ENCODE results near the gene ASCC1.
"Not testable (repeated sequence)": the region's sequence is repeated elsewhere in the genome, so short reads cannot be mapped to it uniquely, and the experiment has no call there.

ASCC1 gene, protein sequence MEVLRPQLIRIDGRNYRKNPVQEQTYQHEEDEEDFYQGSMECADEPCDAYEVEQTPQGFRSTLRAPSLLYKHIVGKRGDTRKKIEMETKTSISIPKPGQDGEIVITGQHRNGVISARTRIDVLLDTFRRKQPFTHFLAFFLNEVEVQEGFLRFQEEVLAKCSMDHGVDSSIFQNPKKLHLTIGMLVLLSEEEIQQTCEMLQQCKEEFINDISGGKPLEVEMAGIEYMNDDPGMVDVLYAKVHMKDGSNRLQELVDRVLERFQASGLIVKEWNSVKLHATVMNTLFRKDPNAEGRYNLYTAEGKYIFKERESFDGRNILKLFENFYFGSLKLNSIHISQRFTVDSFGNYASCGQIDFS

DNA sequence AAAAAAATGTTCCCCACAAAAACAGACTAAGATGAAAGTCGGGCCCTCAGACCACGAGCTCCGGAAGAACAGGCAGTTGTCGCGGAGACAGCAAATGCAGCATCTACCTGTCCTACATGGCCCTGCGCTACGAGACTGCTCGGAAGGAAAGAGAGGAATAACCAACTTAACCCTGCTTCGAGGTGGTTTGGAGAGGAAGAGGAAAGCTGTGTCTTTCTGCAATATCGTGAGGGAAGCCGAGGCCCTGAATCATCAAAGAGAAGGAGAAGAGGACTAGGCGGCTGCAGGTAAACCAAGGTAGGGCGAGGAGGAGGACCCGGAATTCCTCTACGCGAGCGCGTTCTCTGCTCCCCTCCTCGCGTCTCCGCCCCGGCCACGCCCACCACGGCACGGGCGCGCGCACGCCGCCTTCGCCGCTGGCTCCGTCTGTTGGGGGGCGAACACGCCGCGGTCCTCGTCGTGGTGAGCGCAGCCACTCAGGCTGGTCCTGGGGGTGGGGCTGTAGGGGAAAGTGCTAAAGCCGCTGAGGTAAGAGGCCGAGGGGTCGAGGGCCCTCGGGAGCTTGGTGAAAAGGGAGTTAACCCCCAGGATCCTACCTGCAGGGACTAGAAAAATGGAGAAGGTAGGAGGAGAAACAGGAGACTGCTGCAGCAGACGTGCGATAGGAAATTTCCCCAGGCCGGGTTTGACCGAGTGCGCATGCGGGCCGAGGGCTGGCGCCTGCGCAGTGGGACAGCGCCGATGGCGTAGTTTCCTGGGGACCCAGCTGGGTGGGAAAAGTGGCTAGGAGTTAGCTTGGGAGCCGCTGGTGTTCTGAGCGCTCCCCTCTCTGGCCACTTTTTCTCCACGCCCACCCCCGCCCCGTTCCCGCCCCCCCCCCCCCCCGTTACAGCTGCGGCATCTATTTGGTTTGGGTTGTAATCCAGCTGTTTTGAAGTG, at the start of gene ASCC1, which contains the start of gene ANAPC16:
Gene ASCC1, minus strand, starts transcription at position 666 of the 939 bp plus-strand sequence. CDS start 2,978 bp downstream, outside the sequence.
Gene ANAPC16, plus strand, starts transcription at position 402 of the 939 bp plus-strand sequence. CDS start 7,903 bp downstream, outside the sequence.
- DNase-seq, result peak; percentile 93

- no peak for DNase-seq
Observed at GRCh38 chr10:72265508-72265907, 49.4 kb upstream of the ASCC1 start.

- no peak for DNase-seq
Observed at GRCh38 chr10:72264536-72264935, 48.5 kb upstream of the ASCC1 start.

GRCh38 chr10:72263613-72264241, 47.7 kb upstream of the ASCC1 start:
- no peak for DNase-seq

DNA sequence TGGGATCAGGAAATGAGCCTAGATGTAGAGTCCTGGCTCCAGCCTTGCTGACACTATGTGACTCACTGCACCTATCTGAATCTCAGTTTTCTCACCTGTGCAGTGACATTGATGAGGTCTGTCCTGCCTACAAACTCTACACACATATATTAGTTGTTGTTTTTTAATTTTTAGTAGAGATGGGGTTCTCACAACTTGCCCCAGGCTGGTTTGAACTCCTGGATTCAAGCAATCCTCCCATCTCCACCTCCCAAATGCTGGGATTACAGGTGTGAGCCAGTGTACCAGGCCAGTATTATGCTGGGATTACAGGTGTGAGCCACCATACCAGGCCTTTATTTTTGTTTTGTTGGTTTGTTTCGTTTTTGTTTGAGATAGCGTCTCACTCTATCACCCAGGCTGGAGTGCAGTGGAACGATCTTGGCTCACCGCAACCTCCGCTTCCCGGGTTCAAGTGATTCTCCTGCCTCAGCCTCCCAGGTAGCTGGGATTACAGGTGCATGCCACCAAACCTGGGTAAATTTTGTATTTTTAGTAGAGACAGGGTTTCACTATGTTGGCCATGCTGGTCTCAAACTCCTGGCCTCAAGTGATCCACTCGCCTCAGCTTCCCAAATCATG, 45.8 kb upstream of the ASCC1 start:
- DNase-seq, result no peak

- peak; percentile 41 for DNase-seq
Observed at GRCh38 chr10:72260976-72261783, 45.1 kb upstream of the ASCC1 start.

DNA sequence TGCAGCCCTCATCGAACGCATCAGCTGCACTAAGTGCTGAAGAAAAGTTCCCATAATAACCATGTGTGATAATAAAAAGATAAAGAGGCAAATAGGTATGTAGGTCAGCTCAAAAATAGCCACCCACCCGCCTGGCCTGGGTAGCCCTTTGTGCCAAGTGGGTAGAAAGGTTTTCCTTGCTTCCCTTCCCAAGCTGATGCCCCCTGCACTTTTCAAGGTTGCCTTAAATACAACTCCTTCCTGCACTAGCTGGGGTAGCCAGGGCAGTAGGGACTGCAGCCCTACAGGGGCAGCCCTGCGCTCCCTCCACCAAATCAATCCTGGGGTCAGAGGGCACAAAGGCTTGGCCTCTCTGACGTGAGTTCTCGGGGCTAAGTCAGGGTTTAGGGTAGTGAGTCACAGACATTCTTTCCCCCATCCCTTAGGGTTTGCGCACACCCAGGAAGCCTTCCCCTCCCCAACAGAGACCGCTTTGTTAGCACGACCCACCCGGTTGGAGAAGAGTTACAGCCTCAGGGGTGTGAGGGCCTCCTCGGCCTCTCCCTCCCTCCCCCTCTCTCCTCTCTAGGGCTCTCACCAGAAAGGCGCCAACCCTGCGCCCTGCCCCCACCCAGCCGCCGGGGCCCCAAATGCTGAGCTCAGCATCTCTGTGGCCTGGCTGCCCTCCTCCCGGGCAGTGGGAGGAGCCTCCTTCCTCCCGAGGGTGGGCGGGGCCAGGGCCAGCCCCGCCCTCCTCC, 44.3 kb upstream of the ASCC1 start:
- DNase-seq, result peak; percentile 87

- DNase-seq, result no peak
Observed at GRCh38 chr10:72259491-72260238, 43.6 kb upstream of the ASCC1 start.

DNA sequence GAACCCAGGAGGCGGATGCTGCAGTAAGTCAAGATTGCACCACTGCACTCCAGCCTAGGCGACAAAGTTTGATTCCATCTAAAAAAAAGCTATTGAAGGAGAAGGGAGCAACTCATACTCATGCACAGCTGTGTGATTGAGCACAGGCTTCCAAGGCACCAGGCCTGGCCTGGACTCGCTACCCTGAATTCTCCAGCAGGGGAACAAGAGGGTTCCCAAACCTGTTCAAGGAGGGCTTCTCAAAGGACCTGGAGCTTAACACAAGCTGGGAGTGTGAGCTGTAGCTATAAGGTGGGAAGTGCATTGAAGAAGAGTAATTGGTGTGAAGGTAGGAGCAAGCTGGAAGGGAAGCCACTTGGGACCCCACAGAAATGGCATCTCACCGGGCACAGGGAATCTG, 42.5 kb upstream of the ASCC1 start:
- no peak for DNase-seq

GRCh38 chr10:72257051-72257892, 41.2 kb upstream of the ASCC1 start:
- DNase-seq, result peak; percentile 64

DNA sequence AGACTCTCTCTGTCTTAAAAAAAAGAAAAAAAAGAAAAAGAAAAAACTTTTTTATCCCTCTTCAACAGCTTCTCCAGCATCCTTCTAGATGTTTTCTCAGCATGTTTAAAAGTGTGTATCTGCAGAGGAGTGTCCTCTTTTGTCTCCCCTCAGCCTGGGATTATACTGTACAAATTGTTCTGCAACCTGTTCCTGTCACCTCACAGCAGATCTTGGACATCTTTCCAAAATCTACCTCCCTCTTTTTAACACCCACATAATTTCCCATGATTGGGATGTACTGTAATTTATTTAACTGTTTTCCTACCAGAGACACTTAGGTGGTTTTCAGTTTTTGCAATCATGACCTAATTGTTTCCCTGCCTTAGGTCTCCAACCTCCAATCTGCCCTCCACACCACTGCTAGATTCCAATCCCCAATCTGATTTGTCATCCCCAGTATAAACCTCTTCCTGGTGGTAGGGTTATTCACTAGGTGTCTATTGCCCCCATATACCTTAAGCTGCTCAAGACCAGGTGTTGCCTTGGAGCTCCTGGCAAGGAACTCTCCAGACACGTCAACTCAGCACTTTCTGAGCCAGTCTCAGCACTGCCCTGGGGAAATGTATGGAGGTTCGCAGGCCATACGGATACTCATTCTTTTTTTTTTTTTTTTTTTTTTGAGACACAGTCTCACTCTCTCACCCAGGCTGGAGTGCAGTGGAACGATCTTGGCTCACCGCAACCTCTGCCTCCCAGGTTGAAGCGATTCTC, 40.1 kb upstream of the ASCC1 start:
- DNase-seq, result no peak

DNA sequence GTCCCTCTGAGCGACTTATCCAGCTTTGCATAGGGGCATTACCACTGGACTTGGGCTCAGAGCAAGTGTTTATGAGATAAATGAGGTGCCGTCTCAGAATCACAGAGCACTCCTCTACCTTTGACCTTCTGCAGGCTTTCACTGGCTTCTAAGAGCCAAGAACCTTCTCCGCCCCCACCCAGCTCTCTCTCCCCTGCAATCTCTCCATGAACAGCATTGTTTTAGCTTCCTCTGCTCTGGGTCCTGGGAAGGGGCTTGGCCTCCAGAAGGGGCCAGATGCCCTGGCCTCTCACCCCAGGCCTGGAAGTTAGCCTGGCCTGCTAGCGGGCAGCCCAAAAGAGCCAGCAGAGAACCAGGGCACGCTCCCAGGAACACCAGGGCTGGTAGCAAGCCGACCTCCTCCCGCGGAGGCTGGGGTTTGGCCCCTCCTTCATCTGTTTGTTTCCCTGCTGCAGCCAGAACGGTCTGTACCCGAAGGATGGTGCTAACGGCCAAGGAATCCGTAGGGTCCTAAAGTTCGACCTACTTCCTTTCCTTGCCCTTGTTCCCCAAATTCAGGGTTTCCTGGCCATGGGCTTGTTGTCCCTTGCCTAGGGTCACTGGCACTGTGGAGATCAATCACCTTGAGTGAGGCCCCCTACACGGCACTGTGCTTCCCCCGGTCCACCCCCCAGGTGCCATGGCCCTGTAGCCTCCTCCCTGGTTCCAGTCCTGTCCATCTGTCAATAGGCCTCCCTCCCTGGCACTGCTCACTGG, 38.9 kb upstream of the ASCC1 start:
- DNase-seq, result peak; percentile 53

DNA sequence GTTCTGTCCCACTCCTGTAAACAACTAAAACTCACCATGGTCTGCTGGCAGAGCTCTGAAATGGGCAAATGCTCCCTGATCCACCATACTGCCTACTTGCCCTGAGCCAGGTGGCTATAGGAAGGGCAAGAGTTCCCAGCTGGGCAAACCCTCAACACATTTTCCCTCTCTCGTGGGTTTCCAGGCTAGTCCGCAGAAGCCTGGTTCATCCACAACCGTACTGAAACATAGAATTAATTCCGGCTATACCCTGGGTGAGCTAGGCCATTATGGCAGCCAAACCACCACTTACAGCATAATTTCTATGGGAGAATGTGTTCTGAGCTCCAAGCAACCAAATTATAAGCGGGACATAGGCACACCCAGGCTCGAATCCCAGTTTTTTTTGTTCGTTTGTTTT, 37.5 kb upstream of the ASCC1 start:
- no peak for DNase-seq

DNA sequence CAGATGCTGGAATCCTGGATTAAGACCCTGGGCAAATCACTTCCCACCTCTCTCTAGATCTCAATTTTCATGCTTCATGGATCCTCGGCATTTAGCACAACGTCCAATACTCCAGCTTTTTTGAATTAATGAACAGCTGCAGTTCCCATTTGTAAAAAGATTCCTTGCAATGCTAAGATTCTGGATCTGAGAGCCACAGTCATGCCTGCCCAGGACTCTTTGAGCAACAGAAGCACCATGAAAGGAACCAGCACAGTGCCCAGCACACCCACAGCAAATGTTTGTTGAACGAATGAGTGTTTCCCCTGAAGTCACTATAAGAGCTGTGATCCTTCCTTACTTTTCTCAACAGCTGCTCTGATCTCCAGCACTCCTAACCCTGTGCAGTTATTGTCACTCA, 36.9 kb upstream of the ASCC1 start:
- DNase-seq, result no peak

DNA sequence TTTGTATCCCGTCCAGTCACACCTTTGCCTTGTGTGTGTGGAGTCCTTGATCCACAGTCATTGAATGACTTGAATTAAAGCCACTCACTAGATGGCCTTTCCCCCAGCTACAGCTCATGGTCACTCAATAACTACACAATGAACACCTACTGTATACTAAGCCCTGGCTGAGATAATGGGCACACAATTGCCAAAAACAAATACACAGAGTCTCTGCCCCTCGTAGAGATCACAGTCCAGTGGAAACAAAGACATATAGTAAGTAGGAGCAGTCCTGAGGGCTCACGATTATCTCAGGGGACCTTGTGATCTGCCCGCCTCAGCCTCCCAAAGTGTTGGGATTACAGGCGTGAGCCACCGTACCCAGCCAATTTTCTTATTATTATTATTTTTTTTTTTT, 35.6 kb upstream of the ASCC1 start:
- DNase-seq, result no peak

- DNase-seq, result no peak
Observed at GRCh38 chr10:72250666-72251065, 34.6 kb upstream of the ASCC1 start.

DNA sequence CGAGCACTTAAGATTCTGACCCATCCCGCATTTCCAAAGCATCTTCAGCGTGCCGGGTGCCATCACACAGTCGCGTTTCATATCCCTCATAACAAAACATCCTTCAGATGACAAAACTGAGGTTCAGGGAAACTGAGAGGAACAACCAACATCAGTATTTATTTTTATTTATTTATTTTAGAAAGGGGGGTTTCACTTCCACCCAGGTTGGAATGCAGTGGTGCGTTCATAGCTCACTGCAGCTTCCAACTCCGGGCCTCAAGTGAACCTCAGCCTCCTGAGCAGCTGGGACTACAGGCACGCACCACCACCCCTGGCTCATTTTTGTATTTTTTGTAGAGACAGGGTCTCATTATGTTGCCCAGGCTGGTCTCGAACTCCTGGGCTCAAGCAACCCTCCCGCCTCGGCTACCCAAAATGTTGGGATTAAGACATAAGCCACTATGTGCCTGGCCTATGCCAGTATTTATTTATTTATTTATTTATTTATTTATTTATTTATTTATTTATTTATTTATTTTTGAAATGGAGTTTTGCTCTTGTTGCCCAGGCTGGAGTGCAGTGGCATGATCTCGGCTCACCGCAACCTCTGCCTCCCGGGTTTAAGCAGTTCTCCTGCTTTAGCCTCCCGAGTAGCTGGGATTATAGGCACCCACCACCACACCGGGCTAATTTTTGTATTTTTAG, 33.2 kb upstream of the ASCC1 start:
- not testable (repeated sequence) for DNase-seq

Measured in CD4-positive, alpha-beta T cell treated with Interleukin-15 for 1 hour (primary cell).